CD4-positive, alpha-beta T cell treated with Interleukin-6 for 4 hours (primary cell): ENCODE measurements around the gene DUSP12.

Experiments
- DNase-seq: peaks from one replicate; pipeline ENCODE4 v3.0.0-alpha.2; 2020; ENCODE audit warnings: mixed read lengths

The DUSP12 gene

DNA sequence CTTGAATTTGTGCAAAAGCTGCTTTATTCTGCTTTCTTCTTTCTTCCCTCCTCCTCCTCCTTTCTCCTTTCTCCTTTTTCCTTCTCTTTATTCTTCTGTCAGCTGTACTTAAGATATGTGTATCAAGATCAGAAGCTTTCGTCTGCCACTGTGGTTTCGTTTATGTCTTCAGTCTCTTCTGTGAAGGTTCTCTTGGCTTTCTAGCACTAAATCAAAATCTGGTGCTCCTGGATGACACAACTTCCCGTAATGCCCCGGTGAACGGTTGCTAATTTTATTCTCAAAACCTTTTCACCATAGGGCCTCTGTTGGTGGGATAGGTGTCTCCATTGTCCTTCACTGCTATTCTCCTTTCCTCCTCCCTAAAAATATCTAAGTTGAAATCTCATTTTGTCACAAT is 21.6 kb downstream of the DUSP12 start:
- DNase-seq: peak; percentile 22

DNA sequence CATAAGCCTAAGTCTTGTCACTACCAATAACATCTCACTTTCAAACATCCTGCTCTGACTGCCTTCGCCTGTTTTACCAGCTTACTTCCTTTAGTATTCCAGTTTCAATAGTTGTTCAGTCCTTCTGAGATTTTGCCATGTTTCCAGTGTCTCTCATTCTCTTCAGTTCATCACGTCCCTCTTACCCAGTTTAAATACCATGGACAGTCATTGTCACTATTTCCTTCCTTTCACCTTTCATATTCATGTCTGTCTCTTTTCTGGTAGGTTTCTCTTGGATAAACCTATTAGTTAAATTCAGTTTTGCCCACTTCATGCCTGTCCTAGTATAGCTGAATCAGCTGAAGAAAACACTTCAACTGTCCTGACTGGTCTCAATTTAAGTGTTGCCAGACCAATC is 22.4 kb downstream of the DUSP12 start:
- DNase-seq: no peak

DNA sequence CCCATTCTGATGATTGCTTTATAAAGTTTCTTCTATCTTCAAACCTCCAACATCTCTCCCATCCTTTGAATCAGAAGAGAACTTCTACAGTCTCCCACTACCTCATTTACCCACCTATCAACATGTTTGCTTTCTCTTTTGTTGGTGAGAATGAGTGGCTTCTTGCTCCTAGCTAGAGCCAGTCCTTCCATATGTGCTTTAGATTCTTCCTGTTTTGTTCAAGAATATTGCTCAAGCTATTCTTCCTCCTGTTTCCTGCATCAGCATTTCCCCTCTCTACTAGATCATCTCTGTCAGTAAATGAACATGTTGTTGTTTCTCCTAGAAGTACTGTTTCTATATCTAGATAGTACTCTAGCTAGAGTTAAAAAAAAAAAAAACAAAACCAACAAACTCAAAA is 22.8 kb downstream of the DUSP12 start:
- no peak for DNase-seq

DNA sequence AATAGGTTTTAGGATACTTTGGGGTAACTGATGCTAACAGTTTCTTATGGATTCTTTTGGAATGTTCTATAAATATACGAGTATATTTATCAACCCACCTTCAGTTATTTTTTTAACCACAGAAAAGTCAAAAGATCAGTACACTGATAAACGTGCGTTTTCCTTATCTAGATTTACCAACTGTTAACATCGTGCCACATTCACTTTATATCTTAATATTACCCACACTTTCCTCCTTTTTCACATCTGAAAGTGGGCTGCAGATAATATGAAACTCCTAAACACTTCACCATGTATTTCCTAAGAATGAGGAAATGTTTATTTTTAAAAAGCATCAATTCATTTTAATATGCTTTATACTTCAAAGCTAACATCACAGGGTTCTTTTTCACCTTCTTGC is 24.2 kb downstream of the DUSP12 start:
- DNase-seq: no peak

DNA sequence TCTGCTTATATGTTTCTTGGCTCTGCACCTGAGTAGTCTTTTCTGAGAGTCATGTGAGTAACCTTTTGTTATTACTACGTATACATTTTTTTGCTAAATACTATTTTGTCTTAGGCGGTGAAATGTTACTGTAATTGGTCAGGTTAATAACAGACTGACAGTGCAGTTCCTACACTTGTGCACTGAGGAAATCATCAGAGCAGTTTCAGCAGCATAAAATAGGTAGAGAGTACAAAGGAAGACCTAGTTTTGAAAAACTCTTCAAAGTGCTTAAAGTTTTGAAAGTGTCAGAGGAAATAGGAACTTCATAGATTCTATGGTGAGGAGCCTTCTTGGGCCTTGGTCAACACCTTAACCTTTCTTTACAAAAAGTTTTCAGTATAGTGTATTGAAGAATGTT is 27.7 kb downstream of the DUSP12 start:
- DNase-seq: no peak

DNA sequence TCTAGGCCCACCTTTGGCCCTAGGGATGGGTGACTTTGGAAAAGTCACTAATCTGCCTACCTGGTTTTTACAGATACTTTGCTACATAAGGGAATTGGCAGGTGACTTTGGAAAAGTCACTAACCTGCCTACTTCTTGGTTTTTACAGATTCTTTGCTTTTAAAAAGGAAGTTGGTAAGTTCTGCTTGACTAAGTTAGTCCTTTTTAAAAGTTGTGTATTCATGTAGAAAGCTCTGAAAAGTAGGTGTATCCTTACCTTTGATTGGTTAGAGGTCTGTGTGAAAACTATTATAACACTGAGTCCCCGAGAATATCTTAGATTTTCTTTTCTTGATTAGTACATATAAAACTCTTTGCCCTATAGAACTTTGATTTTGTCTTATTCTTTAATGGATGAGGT is 28.9 kb downstream of the DUSP12 start:
- DNase-seq: no peak

DNA sequence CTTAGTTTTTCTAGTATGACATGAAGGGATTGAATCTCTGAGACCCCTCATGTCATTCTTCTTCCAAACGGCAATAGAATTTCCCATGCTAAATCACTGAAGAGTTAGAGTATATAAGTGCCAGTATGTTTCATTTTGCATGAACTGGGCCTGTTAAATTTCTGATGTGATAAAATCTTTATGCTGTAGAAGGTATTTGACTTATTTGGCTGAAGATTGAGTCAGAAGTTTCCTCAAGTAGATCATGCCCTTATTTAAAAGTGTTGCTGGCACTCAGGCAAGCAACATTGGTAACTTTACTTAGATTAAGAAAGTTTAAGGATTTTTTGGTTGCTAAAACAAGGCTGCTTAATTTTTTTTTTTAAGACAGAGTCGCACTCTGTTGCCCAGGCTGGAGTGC is 29.8 kb downstream of the DUSP12 start:
- no peak for DNase-seq

DNA sequence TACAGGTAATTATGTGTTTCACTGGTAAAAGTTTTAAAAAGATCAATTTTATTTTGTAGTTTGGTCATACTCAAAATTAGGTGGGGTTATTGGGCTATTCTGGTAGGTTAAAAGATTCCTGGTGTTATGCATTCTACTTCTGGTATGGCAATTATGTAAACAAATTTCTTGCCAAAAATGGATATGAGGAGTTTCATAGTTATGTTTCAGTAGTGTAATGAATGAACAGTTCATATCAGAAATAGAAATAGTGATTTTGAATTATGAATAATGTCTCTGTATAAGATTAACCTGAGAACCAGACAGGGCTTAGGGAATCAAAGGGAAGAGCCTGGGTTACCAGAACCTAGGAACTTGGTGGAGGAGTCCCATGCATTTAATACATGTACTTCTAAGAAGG is 32.4 kb downstream of the DUSP12 start:
- no peak for DNase-seq

DNA sequence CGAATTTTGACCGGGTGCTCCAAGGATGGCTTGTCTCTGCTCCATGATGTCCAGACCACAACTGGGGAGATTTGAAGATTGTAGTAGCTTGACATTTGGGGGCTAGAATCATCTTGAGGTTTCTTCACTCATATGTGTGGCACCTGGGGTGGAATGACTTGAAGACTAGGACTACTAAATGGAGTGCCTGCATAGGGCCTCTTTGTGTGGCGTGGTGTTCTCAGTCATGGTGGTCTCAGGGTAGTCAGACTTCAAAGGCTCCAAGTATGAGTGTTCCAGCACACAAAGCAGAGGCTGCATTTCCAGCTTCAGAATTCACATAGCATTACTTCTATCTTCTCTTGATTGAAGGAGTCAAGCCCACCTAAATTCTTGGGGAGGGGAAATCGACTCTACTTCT is 33.3 kb downstream of the DUSP12 start:
- no peak for DNase-seq

DNA sequence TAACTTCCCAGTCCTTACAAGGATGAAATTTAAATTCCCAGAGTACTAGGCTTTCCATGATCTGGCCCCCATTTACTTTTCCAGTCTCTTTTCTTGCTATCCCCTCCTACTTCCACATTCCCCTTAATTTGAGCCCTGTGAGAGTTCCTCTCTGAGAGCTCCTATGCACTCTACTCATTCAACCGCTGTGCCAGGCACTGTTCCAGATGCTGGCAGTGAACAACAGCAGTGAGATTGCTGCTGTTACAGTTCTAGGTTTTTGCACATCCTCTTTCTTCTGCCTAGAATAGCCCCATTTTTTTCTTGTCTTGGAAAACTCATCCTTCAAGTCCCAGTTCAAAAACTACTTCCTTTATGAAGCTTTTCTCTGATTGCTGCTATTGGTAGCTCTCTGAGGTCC is 35.4 kb downstream of the DUSP12 start:
- DNase-seq: no peak

DNA sequence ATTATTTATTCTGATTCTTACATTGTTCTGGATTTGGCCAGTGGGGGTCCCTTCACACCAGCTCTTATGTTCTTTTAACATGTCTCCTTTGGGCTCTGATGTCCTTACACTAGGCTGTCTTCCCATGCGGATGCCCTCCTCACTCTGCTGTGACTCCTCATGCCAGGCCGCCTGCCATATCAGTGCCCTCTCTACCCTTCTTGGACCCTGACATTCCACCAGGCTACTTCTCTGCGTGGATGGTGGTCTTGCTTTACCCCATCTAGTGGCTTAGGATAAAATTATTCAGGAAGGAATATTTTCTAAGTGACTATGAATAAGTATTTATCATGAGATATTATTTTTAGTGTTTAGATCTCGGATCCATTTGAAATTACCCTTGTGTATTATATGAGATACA is 37.8 kb downstream of the DUSP12 start:
- no peak for DNase-seq

DNA sequence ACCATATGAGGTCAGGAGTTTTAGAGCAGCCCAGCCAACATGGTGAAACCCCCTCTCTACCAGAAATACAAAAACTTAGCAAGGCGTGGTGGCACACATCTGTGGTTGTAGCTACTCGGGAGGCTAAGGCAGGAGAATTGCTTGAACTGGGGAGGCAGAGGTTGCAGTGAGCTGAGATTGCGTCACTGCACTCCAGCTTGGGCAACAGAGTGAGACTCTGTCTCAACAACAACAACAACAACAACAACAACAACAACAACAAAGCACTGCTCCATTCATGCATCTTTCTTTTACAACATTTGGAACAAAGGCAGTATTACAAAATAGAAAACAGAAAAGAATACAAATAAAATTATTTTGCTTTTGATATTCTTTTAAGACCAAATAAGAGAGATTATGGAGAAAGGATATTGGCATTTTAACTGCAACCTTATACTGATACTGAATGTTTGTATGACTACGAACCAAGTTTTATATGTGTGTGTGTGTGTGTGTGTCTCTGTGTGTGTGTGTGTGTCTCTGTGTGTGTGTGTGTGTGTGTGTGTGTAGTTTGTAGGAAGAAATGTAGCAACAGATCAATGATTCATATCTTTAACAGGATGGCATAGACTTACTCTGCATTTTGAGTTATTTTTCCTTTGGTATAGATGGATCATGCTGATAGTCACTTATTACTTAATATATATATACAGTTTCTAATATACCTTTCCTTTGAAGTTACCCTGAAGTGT is 41.2 kb downstream of the DUSP12 start:
- no peak for DNase-seq

DNA sequence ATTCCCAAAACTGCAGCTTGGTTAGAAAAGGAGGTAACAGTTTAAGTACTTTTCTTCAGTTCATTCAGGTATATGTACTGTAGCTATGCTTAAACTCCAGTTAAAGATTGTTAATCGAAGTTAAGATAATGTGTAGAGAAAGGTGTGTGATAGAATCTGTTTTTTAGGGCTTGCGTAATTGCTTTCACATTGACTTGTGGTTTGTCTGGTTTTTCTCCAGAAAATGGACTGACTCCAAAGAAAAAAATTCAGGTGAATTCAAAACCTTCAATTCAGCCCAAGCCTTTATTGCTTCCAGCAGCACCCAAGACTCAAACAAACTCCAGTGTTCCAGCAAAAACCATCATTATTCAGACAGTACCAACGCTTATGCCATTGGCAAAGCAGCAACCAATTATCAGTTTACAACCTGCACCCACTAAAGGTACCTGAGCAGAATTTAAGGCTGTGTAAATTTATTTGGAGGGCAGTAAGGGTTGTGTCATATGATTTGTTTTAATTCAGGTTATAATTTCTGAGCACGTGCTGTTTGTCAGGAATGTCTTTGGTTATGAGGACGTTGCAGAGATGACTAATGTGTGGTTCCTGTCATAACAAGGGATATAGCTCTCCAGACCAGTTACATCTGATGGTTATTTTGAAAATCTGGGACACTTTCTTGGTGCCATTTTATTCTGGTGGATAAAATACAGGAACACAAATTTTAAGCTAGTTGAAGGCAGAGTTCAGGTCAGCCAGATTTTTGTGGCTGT is 42.5 kb downstream of the DUSP12 start:
- no peak for DNase-seq

DNA sequence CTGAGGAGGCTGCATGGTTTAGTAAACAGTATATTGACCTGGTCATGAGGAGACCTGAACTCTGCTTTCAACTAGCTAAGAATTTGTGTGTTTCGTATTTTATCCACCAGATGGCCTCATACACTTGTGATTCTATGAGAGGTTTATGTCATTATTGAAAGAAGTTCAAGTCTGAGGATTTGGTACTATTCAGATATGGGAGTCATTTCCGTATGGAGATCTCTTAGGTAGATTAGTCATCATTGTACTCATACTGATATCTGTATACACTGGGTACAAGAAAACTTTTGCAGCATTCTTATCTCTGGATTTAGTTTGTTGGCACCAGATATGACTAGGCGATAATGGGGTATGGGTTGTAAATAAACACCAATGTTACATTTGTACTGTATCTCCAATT is 43.2 kb downstream of the DUSP12 start:
- DNase-seq: no peak

DNA sequence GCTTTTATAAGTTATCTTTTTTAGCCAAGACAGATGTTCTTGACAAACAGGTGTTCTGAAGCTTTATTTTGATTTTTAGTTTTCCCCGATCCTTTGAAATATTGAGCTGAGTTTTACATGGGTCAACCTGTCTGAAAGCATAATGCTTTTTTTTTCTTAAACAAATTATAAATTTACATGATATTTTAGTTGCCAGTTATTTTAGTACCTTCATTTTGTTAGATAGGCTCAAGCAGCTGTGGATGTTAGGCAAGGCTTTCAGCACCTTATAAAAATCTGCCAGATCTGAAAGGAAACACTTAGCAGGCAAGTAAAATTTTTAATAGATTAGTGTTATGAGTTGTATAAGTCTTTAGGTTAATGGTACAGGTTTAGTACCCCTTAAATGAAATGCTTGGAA is 50.2 kb downstream of the DUSP12 start:
- no peak for DNase-seq

DNA sequence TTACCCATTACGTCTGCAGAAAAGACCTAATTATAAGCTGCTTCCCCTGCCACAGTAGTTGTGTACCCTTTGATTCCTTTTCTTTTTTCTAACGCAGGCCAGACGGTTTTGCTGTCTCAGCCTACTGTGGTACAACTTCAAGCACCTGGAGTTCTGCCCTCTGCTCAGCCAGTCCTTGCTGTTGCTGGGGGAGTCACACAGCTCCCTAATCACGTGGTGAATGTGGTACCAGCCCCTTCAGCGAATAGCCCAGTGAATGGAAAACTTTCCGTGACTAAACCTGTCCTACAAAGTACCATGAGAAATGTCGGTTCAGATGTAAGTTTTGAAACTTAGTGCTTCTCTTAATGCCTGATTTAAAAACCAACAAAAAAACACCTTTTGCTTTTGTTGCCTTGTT is 52.4 kb downstream of the DUSP12 start:
- DNase-seq: no peak

DNA sequence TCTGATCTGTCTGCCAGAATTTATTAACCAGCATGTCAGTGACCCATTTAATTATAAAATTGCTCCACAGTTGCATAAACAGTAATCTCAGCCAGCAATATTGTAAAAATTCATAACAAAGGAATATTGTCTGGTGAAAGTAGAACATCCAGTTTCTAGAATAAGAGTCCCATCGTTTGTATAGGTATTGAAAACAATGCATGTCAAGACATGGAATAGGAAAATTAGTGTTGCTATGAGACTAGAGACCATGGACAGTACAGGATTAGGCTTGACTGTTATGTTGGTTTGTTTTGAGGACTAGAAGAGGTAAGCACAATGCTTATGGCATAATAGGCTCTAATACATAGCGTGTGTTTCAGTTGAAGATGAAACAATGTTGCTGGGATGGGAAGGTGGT is 53.6 kb downstream of the DUSP12 start:
- no peak for DNase-seq

DNA sequence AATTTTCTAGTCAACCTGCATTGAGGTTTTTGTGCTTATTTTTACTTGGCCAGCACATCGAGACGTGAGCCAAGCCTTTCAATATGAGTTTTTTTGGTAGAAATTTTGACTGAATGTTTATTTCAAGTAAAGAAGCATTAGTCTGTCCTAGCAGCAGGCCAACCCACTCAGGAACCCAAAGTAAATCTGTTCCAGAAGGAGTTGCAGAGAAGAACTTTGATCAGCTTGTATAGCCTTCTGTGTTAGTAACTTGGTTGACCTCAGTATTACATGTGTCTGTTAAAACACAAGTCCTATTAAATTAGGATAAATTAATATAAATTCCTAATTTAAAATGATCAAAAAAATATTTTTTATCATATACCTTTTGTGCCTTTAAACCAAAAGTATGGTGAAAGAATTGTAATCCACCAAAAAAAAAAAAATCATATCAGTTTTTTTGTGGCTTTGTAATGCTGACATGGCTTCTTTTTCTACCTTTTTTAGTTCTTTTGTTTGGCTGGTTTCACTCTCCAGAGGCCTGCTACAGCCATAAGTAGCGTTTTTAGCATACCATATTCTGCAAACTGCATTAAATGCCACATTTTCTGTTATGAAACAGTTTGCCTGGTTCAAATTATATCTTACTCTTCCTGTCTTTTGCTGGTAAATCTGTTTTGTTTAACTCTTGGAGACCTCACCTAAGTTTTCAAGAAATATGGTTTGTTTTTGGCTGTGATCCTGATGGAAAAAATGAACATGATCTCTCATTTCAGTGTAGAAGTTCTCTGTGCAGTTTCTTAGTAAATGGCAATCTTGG is 56.0 kb downstream of the DUSP12 start:
- DNase-seq: no peak
